Raji (cell line): Measurements from ENCODE around the gene CCNJL.

Experiments used
- POLR2A ChIP-seq: IDR thresholded peaks from 2 replicates; pipeline ENCODE4 v1.6.1; 2011; ENCODE audit warnings: low read depth, low read length, control low read depth; ENCODE audit not compliant: insufficient read depth

Gene CCNJL

DNA sequence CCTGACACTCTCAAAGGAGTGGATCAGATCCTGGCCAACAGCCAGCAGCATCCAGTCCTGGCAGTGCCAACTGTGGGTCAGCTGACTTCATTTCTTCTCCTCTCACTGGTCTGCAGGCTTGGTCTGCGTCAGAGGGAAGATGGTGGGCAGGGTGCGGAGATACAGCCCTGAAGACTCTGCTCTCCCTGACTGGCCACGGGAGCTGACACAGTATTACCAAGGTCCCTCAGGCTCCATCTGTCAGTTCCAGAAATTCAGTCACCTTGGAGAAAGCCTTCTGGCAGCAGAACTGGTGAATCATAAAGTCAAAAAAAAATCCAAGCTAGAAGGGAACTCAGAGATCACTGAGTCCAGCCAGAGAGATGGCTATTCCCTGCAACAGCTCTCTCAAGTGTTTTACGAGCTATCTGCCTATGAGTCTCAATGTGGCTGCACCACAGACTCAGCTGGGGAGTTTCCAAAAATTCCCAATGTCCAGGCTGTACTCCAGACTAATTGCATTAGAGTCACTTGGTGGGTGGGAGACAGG, 30.1 kb upstream of the CCNJL start:
- no peak for TF ChIP-seq POLR2A

DNA sequence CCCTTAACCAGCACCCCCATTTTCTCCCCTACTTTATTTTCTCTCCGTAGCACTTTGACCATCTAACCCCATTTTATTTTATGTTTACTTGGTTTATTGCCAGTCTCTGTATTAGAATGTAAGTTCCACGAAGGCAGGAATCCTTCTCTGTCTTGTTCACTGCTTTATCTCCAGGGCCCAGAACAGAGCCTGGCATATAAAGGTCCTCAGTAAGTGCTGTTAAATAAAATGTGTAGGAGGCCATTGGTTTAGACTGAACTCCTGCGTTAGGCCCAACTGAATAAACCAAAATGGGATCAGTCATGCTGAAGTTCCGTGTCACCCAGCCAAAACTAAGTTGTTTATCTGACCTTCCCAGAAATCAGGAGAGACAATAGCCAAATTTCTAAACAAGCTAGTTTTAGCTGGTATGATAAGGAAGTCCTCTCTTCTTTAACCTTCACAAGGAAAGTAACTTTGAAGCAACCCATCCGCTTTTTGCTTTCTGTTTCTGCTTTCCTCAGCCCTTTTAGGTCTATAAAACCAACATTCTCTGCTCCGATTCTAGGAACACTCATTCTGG, 29.0 kb upstream of the CCNJL start:
- TF ChIP-seq POLR2A, result no peak

DNA sequence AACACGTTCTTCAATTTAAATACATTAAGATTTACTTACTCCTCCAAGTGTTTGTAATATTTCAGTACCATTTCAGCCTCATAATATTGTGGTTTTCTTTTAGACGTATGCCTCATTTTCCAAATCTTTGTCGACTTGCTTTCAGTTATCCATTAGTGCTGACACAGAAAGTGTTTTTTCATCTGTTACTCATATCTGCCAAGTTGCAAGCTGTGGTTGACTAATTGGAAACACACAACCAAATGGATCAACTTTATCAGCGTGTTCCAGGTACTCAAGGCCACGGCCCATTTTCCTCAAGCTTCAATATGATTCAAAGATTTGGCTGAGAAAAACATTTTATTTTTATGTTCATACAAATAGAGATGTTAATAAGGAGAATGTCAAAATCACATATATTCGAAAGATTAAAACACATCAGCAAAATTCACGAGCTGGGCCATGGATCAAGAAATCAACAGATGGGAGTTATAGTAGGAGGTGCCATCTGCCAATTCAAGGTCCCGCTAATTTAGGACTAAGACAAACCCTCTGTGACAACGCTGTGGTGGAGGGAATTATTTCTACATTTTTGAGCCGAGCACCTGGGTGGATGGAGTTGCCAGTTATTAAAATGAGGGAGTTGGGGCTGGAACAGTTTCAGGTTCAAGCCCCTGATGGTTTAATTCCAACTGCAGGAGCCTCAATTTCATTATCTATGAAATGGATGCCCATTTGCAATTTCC, 27.2 kb upstream of the CCNJL start:
- TF ChIP-seq POLR2A, result no peak

DNA sequence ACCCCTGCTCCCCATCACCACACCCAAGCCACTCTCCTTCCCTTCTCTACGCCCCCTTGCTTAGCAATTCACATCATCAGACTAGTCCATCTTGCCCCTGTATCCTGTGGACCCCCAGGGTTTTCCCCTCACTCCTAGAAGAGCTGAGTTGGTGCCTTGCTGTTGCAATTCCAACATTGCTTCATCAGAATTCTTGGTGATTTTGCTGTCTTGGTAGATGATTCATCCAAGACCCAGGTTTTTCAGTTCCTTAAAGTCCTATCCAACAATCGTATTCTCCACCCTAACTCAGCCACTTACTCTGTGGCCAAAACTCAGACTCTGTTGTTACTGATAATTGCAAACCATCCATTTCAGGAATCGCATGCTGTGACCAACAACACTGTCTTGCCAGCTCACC, 21.4 kb upstream of the CCNJL start:
- no peak for TF ChIP-seq POLR2A

DNA sequence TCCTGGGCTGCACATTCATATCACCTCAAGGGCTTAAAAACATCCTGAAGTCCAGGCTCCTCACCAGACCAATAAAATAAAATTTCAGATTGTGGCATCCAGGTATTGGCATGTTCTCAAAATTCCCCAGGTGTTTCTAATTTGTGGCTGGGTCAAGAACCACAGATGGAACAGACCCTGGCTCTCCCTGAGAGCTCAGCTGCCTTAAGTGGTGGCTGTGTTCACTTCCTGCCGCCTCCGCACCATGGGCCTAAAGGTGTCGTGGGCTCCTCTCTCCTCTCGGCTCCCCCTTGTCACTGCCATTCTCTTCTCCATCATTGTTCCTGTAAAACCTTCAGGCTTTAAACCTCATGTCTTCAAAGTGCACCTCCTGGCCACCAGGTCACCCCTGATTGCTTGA, 17.8 kb upstream of the CCNJL start:
- no peak for TF ChIP-seq POLR2A

DNA sequence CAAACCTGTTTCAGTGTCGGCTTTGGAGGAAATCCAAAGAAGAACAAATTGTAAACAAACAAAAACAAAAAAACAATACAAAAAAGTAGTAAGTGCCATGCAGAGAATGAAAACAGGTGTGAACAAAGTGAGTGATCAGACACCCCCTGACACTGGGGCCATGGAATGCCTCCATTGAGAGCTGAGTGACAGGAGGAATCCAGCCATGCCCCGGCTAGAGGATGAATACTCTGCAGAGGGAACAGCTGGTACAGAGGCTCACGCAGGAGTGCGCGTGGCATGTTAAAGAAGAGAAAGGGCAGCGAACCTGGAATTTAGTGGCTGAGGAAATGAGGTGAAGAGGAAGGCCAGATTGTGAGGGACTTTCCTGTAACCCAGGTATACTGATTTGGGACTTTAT, 15.5 kb upstream of the CCNJL start:
- no peak for TF ChIP-seq POLR2A

DNA sequence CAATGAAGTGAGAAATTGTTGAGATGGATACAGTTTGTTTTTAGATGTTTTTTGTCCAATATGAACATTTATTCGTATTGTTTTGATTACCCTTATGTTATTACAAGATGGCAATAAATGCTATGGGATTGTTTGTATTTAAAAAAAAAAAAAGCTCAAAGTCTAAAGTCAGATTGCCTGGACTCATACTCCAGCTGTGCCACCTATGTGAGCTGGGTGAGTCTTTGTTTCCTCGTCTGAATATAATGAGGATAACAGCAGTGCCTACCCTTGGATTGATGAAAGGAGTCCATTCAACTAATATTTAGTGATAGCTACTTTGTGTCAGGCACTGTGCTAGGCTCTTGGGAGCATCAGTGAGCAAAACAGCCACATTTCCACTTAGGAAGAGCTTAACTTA, 14.6 kb upstream of the CCNJL start:
- TF ChIP-seq POLR2A, result no peak

DNA sequence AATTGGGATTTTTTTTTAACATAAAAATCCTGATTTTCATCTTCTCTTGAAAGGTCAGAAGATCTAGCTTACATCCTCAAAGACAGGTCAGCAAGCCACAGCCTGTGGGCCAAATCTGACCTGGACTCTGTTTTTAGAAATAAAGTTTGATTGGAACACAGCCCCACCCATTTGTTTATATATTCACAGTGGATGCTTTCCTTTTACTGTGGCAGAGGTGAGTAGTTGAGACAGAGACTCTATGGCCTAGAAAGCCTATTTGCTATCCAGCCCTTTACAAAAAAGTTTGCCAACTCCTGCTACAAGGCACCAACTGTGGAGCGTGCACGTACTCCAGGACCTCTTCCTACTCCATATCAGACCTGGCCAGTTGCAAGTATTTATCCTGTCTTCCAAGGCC, 13.4 kb upstream of the CCNJL start:
- TF ChIP-seq POLR2A, result no peak

DNA sequence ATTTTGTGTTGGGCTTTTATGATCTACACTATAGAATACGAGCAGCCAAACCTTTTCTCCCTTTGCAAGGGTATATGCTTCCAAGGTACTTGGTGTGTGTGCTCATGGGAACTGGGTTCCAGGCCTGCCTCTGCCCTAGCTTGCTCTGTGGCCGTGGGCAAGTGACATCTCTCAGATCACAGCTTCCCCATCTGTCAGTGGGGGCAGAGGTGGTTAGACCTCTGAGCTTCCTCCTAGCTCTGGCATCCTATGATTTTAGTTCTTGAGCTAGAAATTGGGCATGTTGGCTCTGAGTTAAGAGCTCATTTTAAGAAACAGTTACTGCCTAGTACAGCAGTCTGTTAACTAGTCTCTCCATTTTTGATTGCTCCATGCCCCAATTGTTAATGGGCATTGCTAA, 12.5 kb upstream of the CCNJL start:
- no peak for TF ChIP-seq POLR2A

DNA sequence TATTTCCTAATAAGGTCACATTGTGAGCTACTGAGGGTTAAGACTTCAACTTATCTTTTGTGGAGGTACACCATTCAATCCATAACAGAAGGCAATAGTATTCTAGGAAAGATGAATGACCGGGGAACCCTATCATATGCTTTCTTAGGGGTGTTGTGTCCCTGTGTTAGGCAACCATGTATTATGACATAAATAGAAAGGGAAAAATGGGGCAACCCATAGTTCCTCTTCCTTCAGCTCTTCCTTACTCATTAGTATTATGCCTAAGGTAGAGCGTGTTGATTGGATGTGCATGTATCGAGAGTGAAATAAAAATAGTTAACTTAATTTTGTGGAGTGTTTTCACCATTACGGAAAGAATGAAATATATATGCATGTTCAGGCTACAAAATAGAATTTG, 6.0 kb upstream of the CCNJL start:
- no peak for TF ChIP-seq POLR2A

DNA sequence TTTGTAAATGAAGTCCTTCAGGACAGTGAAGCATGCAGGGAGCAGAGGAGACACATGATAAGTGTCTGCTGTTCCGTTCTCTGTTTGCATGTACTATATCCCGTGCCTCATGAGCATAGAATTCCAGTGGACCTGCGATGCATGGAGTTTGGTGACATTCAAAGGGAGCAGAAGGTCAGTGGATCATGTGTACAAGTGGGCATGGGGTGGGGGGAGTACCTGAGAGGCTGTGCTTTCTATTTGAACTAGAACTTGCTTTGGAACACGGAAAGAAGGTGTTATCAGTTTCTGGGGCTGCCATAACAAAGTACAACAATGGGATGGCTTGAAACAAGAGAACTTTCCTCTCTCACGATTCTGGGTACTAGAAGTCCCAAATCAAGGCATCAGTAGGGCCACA, 5.1 kb upstream of the CCNJL start:
- no peak for TF ChIP-seq POLR2A

DNA sequence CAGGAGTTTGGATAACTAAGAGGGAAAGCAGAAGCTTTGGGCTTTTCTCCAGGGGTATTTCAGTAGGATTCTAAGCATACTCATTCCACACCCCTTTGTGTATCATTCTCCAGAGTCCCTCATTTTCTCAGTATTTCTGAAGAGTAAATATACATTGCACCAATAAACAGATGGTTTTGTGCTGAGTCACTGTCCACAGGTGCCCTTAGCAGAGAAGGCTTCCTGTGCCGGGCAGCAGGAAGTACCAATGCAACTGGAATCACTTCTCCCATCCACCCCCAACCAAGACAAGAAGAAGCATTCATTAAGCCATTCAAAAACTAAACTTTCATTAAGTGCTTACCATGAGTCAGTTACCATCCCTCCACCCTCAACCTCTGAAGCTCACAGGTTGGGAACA, 3.6 kb upstream of the CCNJL start:
- TF ChIP-seq POLR2A, result no peak

DNA sequence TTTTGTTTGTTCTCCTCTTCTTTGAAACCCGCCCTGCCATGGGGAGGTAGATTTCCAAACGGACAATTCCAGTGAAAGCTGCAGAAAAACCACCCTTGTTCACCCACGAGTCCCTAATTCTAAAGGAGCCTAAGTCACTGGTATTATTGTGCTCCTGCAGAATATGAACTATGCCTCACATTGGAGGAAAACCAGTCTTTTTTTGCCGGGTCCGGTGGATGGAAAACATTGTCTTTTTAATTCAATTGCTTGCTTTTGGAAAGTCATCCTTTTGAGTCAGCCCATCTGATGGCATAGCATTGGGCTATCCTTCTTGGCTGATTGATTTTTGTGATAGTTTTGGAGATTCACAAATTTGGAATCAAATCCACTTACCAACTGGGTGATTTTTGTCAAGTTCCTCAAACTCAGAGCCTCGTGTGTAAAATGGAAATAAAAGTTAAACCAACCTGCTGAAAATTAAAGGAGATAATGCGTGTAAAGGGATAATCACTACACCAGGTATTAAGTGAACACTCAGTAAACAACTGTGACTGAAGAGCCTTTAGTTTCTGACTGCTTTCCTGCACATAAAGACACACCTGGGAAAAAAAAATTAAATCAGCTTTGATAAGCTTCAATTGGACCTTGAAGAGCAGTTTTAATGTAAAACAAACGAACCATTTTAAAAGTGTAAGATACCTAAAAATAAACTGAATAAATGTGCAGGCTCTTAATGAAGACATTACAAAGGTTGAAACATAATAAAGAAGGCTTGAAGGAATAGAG, 780 bp upstream of the CCNJL start:
- TF ChIP-seq POLR2A, result no peak

DNA sequence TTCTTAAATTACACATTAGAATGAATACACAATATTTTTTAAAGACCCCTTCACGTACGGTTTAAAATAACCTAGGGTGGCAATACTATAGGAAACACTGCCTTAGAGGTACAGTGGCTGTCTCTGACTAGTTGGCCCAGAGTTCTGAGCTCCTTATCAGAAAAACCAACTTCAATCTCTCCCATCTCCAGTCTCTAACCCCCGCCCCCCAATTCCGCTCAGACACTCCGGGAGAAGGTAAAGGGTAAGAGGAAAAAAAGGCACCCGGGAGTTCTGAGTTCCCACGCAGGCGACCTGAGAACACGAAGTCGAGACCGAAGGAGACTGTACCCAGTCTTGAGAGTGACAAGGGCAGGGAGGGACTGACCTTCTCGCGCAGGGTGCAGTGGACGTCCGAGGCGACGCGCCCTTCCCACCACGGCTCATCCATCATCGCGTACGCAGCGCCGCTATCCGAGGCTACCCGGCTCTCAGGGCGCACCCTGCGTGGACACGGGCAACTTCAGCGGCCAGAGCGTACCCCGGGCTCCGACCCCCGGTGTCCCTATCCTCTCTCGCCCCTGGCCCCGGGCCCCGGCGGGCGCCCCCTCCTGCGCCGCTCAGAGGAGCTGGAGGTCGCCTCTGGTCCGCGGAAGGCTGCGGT, 752 bp downstream of the CCNJL start:
- TF ChIP-seq POLR2A, result no peak

DNA sequence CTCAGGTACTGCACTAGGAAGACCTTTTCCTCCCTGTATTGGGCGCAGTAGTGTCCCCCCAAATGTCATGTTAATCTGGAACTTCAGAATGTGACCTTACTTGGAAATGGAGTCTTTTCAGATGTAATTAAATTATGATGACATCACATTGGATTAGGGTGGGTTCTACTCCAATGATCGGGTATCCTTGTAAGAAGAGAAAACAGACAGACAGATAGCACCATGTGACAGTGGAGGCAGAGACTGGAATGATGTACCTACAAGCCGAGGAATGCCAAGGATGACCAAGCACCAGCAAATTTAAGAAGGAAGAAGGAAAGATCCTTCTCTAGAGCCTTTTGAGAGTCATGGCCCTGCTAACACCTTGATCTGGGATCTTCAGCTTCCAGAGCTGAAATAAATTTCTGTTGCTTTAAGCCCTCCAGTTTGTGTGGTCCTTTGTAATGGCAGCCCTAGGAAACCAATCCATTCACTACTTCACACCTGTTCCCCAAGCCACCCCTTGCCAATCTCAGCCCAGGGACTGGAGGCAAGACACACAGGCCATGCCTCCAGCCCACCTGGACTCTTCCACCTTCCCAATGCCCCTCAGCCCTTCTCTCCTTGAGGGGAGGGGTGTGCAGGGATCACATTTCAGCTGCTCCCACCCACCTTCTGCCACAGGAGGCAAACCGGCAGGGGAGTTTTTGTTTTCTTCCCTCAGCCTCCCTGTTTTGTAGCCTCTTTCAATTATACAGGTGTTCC, 1.6 kb downstream of the CCNJL start:
- no peak for TF ChIP-seq POLR2A
